ENCODE data around the gene CASP2. TPM values are rescaled to one million over a fixed set of nuclear protein-coding genes. Genes with fewer than 3 reads are reported as not detected.
"Not testable (repeated sequence)": the region's sequence is repeated elsewhere in the genome, so short reads cannot be mapped to it uniquely, and the experiment has no call there.

CASP2 gene
- total RNA-seq, 1 donor from 2014 or later, result 12.6 TPM

DNA sequence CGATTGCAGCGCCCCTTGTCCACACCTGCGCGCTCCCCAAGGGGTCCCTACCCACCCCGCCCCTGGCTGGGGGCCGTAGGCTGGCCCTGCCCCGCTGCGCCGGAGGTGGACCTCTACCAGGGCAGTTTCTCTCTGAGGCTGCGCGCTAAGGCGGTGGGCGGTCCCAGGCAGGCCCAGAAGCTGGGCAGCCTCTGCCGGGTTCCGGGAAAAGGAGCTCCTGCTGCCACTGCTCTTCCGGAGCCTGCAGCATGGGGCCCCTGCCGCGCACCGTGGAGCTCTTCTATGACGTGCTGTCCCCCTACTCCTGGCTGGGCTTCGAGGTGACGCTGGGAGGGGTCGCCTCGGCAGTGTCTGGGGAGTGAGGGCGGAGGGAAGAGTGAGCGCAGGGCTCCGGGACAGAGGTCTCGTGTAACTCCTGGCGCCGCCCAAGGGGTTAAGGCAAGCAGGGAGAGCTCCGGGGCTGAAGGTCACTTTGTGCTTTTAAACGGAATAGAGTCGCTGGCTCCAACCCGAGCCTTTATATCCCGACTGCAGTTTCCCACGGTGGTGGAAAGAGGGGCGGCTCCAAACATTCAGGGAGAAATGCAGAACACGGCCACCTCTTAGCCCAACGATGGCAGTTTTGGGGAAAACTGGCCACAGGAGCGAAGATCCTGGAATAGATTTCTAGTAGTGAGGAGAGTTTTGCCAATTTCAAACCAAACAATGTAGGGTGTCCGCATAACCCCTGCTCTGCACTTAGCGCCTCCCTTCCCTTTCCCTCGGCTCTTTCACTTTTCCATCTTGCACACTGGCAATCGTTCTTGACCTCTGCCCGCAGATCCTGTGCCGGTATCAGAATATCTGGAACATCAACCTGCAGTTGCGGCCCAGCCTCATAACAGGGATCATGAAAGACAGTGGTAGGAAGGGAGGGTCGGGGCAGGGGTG lies 24.6 kb upstream of the CASP2 start, which contains the start of gene GSTK1:
Gene GSTK1, plus strand, starts transcription at position 176 of the 930 bp plus-strand sequence. Its CDS starts 73 bp downstream, at position 249.
- peak; percentile 96 for DNase-seq (ENCODE audit: low spot score)
- intact Hi-C loops (cut with DNase I), result loop anchor here (2.0 to 5.0 kb wide), 2 partner anchors 25 to 39 kb away; partner anchors contain the start of gene CASP2

DNA sequence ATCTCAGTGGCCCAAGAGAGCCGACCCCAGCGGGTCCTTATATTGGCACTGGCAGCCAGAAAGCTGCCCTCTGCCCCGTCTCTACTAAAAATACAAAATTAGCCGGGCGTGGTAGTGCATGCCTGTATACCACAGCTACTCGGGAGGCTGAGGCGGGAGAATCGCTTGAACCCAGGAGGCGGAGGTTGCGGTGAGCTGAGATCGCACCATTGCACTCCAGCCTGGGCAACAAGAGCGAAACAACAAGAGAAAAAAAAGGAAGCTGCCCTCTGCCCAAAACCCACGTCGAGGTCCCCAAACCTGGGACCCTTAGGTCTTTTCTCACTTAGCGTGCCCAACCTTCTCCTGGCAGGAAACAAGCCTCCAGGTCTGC lies 24.0 kb upstream of the CASP2 start:
- intact Hi-C loops (cut with DNase I), result loop anchor here (5.0 kb wide), 1 partner anchor 38 kb away; no protein-coding TSS in a partner anchor

DNA sequence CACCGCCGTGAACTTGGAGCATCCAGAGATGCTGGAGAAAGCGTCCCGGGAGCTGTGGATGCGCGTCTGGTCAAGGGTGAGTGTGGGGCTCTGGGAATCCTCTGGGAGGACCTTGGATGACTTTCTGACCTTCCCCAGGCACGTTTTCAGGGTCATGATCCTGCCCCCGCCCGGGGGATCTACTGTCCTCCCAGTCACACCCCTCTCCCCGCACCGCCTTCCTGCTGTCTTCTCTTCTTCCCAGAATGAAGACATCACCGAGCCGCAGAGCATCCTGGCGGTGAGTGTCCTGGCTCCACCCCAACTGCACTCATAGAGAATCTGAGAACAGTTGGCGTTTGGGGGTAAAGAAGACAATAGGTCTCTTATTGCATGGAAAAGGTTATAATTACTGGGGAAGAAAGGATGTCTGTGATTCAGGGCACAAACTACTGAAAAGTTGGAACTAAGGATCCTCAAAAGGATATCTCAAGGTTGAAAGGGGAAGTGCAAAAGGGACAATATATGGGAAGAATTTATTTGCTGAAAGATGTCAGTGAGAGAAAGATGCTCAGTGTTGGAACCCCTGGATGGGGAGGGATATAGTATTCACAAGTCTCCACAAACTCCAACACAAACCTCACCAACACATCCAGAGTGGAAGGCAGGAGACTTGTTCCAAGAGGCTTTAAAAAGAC lies 23.0 kb upstream of the CASP2 start:
- no peak for DNase-seq (ENCODE audit: low spot score)
- intact Hi-C loops (cut with DNase I), result no loop called here

More for the DNA sequence above, 24.0 kb upstream of the CASP2 start:
- DNase-seq (ENCODE audit: low spot score), result not testable (repeated sequence)

DNA sequence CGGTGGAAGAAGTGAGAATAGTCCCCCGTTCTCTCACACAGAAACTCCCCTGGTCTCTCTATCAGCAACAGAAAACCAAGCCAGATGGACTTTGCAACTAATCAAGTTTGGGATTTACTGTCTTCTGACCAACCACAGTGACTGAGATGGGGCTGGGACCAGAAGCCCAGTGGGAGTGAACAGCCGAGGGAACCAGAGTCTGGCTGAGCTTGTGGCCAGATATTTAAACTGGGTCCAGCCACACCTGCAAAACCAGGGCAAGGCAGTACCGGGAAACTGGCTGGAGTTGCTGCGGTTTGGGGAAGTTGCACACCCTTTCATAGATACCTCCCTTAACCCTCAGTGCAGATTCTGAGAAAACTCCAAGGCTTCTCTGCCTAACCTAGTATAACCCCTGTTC lies 18.9 kb upstream of the CASP2 start:
- intact Hi-C loops (cut with DNase I), result no loop called here

DNA sequence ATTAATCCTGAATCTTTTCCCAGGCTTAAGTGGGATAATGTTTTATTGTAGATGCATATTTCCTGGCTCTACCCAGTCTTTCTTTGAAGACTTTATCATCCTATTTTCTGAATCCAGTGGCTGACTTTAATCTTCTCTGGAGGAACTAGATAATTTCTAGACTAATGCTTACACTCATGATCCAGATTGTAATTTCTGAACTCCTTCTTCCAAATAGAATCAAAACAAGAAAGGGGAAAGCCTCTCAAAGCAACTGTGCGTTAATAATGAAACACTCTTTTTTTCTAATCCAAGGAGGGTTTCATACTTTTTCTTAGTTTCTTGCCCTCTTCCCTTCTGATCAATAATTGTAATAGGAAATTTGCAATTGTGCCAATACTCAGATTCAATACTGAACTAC lies 16.9 kb upstream of the CASP2 start:
- intact Hi-C loops (cut with DNase I), result no loop called here
- no peak for DNase-seq (ENCODE audit: low spot score)

More for the DNA sequence above, 18.9 kb upstream of the CASP2 start:
- DNase-seq (ENCODE audit: low spot score), result no peak

DNA sequence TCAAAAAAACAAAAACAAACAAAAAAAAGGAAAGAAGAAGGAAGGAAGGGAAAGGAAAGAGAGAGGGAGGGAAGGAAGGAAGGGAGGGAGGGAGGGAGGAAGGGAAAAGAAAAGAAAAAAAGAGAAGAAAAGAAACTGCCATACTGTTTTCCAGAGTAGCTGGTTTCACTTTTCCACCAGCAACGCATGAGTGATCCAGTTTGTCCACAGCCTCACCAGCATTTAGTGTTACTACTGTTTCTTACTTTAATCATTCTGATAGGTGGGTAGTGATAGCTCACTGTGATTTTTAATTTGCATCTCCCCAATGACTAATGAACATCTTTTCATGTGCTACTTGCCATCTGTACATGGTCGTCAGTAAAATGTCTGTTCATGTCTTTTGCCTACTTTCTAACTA lies 15.3 kb upstream of the CASP2 start:
- DNase-seq (ENCODE audit: low spot score), result no peak
- intact Hi-C loops (cut with DNase I), result no loop called here

DNA sequence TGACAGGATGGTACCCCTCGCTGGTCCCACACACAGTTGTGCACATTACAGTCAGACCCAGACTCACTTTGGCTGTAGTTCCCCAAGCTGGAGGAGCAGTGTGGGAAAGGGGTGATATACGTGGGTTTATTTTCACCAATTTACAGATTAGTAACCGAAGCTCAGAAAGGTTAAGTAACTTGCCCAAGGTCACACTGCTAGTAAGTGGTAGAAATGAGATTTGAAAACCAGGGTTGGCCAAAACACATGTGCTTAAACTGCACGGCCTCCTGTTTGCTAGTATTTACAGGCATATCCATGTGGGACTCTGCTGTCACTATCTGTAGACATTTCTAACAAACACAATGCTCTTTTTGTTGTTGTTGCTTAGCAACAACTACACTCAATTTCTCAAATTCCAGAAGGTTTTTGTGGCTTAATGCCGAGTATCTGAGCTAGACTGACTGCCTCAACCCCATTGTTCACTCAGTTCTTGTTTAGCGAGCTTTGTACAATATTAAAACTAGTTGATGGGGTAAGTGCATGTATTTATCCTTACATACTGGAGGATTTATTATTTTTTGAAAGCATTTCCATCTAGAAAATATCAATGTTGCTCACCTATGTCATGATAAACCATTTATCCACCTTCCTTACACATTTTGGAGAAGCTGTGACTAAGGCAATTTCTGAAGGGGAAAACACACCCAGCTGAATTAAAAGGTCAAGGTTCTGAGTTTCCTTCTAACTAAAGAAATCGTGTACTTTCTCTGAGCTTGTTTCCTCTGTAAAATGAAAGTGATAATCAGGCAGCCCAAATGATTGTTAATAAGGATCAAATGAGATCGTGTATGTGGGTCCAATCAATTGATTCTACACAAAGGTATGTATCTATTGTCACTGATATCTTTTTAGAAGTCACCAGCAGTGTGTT lies 8.7 kb upstream of the CASP2 start:
- DNase-seq (ENCODE audit: low spot score), result no peak
- intact Hi-C loops (cut with DNase I), result no loop called here

DNA sequence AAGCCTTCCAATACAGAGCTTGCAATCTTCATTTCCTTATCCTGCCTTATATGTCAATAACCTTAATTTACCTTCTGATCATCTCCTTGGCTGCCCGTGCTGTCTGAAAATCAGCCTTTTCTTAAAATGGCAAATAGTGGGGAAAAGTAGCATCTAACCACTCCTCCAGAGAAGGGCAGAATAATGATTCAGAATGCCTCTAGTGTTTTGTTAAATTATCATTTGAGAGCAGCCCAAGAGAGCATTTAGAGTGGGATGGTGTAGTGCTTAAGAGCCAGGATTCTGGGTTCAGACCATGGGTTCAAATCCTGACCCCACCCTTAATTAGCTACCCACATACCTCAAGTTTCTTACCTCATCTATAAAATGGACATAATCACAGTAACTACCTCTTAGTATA lies 8.0 kb upstream of the CASP2 start:
- intact Hi-C loops (cut with DNase I), result no loop called here

DNA sequence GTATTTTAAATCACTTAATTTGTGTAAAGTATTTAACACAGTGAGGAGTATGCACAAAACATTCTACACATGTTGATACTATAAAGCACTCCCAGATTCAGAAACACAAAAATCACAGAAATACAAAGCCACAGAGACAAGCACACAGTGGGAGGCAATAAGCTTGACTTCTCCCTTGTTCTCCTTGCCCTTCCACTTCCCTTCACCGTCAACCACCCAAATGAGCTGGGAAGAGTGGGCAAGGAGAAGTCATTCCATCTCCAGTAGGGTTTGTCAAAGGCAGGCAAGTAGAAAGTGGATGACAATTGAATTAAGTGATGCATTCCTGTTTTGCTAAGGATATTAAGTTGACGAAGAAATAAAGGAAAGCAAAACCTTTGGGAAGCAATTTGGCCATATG lies 7.6 kb upstream of the CASP2 start:
- intact Hi-C loops (cut with DNase I), result no loop called here
- DNase-seq (ENCODE audit: low spot score), result no peak

More for the DNA sequence above, 8.0 kb upstream of the CASP2 start:
- DNase-seq (ENCODE audit: low spot score), result no peak

DNA sequence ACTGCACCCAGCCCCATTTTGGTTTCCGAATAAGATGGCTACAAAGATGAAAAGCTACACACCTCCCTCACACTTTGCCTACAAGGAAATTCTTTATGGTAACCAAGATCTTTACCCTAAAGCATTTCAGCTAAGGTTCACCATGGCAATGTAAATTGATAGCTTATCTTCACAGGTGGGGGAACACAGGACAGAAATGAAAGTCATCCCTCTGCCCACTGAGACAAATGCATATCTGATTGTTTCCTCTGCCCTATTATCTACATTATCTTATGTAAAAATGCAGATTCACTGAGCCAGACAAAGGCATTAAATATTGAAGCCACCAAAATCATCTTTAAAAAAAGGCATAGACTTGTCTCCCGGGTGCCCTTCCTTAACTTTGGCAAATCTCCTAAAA lies 6.6 kb upstream of the CASP2 start:
- DNase-seq (ENCODE audit: low spot score), result no peak
- intact Hi-C loops (cut with DNase I), result no loop called here

DNA sequence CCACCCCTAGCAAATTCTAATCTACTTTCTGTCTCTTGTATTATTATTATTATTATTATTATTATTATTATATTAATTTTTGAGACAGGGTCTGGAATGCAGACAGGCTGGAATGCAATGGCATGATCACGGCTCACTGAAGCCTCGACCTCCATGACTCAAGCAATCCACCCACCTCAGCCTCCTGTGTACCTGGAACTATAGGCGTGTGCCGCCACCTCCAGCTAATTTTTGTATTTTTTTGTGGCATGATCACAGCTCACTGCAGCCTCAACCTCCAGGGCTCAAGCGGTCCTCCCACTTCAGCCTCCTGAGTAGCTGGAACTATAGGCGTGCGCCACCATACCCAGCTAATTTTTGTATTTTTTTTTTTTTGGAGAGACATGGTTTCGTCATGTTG lies 6.0 kb upstream of the CASP2 start:
- DNase-seq (ENCODE audit: low spot score), result no peak
- intact Hi-C loops (cut with DNase I), result no loop called here

DNA sequence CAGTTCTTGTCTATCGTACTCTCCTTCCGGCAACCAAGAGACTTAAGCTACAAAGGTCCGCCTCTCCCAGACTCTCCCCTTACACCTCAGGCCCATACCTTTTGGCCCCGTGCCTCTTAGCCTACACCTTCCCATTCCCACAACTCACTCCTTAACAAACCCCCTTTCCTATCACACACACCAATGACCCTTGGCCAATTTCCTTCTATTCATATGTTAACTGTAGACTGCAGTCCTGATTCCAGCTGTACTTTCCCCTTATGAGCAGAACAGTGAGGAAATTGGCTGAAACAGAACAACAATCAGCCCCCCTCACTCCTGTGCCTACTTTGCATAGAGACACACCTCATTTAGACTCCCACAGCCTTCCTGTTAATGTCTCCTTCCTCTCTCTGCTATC lies 4.8 kb upstream of the CASP2 start:
- DNase-seq (ENCODE audit: low spot score), result no peak
- intact Hi-C loops (cut with DNase I), result no loop called here

DNA sequence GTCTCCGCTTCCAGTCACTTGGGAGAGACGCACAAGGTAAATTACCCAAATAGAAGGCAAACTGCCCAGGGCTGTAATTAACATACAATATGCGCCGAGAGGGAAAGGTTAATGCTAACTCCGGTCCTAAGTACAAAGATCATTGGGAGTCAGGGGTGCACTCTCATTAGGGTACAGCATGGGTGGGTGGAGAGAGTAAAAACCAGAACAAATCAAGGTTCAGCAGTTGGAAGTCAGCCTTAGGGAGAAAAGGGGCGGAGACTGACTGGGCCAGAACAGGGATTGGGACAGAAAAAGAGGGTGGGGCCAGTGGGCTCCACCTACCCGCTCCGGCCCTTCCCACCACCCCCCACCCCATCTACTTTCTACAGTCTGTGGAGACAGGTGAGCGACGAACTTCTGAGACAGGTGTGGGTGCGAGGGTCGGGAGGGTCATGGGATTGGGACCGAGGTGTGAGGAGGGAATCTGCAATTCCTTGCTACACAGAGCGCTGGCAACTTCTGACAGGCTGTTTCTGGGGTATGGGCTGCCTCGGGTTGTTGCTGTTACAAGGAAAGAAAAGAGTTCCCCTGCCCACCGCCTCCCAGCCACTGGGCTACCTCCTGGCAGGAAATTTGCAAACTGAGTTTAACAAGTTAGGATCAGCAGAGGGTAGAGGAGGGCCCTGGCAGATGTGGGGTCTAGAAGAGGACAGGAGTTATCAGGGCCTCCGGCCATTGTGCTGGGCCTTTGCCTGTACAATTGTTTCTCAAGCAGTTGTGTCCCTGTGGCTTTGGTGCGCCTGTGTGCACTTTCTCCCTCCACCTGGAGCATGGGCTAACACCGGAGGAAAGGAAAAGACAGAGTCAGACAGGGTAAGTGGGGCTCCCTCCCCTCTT lies 3.3 kb upstream of the CASP2 start, which contains the start of gene TMEM139:
Gene TMEM139, plus strand, starts transcription at position 368 of the 879 bp plus-strand sequence. CDS start 1,000 bp downstream, outside the sequence.
- intact Hi-C loops (cut with DNase I), result loop anchor here (5.0 kb wide), 1 partner anchor 97 kb away; the partner anchor contains the start of gene ZYX
- DNase-seq (ENCODE audit: low spot score), result no peak

DNA sequence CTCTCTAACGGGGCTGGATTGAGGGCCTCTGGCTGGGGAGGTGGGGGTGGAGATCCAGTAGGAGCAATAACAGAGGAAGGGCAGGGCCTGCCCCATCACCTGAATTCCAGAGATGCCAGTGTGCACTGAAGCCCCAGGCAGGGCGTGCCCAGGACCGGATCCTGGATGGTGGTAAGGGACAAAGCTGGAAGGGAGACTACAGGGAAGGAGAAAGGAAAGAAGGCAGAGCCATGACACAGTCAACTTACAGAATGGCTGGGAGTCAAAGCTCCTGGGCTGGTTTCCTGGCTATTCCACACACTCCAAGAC lies 2.7 kb upstream of the CASP2 start:
- intact Hi-C loops (cut with DNase I), result loop anchor here (5.0 kb wide), 1 partner anchor 97 kb away; the partner anchor contains the start of gene ZYX
- DNase-seq (ENCODE audit: low spot score), result no peak

DNA sequence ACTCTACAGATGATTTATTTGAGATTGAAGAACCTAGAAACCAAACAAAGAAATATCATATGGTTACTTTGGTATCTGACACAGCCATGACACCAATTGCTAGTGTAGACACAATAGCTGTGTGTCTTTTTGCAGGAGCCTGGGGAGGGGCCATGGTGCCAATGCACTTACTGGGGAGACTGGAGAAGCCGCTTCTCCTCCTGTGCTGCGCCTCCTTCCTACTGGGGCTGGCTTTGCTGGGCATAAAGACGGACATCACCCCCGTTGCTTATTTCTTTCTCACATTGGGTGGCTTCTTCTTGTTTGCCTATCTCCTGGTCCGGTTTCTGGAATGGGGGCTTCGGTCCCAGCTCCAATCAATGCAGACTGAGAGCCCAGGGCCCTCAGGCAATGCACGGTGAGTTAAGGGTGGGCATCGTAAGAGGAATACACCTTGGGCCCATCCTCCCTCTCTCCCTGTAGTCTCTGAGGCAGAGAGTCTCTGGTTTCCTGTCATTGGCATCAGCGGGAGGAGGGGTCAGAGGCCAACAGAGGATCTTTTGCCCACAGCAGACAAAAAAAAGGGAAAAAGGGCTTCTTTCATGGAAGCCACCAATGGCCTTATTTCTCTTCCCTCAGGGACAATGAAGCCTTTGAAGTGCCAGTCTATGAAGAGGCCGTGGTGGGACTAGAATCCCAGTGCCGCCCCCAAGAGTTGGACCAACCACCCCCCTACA lies 2.2 kb upstream of the CASP2 start:
- intact Hi-C loops (cut with DNase I), result loop anchor here (5.0 kb wide), 1 partner anchor 96 kb away; the partner anchor contains the start of gene ZYX
- DNase-seq (ENCODE audit: low spot score), result no peak

DNA sequence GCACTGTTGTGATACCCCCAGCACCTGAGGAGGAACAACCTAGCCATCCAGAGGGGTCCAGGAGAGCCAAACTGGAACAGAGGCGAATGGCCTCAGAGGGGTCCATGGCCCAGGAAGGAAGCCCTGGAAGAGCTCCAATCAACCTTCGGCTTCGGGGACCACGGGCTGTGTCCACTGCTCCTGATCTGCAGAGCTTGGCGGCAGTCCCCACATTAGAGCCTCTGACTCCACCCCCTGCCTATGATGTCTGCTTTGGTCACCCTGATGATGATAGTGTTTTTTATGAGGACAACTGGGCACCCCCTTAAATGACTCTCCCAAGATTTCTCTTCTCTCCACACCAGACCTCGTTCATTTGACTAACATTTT lies 1.6 kb upstream of the CASP2 start:
- intact Hi-C loops (cut with DNase I), result loop anchor here (5.0 kb wide), 1 partner anchor 96 kb away; the partner anchor contains the start of gene ZYX
- no peak for DNase-seq (ENCODE audit: low spot score)

DNA sequence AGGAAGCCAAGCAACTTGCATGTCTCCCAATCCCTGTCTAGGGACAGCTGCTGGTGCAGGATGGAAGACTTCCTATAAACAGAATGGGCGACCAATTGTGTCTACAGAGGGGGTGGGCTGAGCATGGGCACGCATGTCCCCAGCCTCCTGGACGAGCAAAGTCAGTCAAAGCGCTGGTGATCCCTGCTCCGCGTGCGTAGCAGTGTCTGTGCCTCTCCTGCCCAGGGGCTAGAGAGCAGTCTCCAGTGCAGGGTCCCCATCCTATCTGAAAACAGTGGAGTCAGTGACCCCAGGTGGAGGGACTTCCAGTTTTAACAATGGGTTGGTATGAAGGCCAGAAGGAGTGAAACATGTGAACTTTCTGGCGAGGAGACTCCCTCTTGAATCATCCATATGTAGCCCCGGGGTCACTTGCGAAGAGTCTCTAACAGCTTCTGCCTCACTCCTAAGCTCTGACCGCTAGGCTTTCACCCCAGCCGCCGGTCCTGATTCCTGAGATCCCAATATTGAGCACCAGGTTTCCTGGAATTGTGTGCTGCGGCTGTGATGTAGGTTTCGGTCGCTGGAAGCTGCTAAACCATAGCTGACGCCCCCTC lies 714 bp upstream of the CASP2 start:
- intact Hi-C loops (cut with DNase I), result loop anchor here (5.0 kb wide), 1 partner anchor 95 kb away; the partner anchor contains the start of gene ZYX
- no peak for DNase-seq (ENCODE audit: low spot score)

Measured in cardiac septum (tissue), 1 donor.